HG02884 (cell line): ENCODE data around the gene FOXP1.

Experiments
- ATAC-seq: cut with Tn5 transposase; IDR thresholded peaks from one replicate; pipeline ENCODE4 v1.9.1; 2021; ENCODE audit warnings: mild to moderate bottlenecking, moderate library complexity; ENCODE audit not compliant: unreplicated experiment

The FOXP1 gene

GRCh38 chr3:71202848-71203533 is 380.5 kb downstream of the FOXP1 start:
- no peak for ATAC-seq

- ATAC-seq: no peak
Observed at GRCh38 chr3:71201939-71202338, 381.6 kb downstream of the FOXP1 start.

GRCh38 chr3:71197841-71198565 is 385.5 kb downstream of the FOXP1 start:
- ATAC-seq: no peak

GRCh38 chr3:71195492-71195891 is 388.0 kb downstream of the FOXP1 start:
- no peak for ATAC-seq

GRCh38 chr3:71194785-71195184 is 388.7 kb downstream of the FOXP1 start:
- no peak for ATAC-seq

GRCh38 chr3:71191031-71191482 is 392.5 kb downstream of the FOXP1 start:
- ATAC-seq: no peak

- ATAC-seq: no peak
Observed at GRCh38 chr3:71189480-71189879, 394.0 kb downstream of the FOXP1 start.

GRCh38 chr3:71187715-71188114 is 395.8 kb downstream of the FOXP1 start:
- no peak for ATAC-seq

GRCh38 chr3:71186801-71187200 is 396.7 kb downstream of the FOXP1 start:
- ATAC-seq: no peak

GRCh38 chr3:71185733-71186455 is 397.6 kb downstream of the FOXP1 start:
- ATAC-seq: no peak

- ATAC-seq: no peak
Observed at GRCh38 chr3:71184252-71184651, 399.3 kb downstream of the FOXP1 start.

- no peak for ATAC-seq
Observed at GRCh38 chr3:71183549-71183948, 400.0 kb downstream of the FOXP1 start.

GRCh38 chr3:71180524-71180923 is 403.0 kb downstream of the FOXP1 start:
- no peak for ATAC-seq

- no peak for ATAC-seq
Observed at GRCh38 chr3:71177375-71177774, 406.2 kb downstream of the FOXP1 start.

- ATAC-seq: no peak
Observed at GRCh38 chr3:71176366-71176765, 407.2 kb downstream of the FOXP1 start.

GRCh38 chr3:71175691-71176365 is 407.7 kb downstream of the FOXP1 start:
- ATAC-seq: no peak

- no peak for ATAC-seq
Observed at GRCh38 chr3:71172951-71173350, 410.6 kb downstream of the FOXP1 start.

- no peak for ATAC-seq
Observed at GRCh38 chr3:71172189-71172588, 411.3 kb downstream of the FOXP1 start.

- ATAC-seq: no peak
Observed at GRCh38 chr3:71171247-71171646, 412.3 kb downstream of the FOXP1 start.

- ATAC-seq: no peak
Observed at GRCh38 chr3:71168880-71169411, 414.6 kb downstream of the FOXP1 start.

GRCh38 chr3:71168121-71168721 is 415.3 kb downstream of the FOXP1 start:
- no peak for ATAC-seq
